MM.1S (cell line): ENCODE data around the gene DLX3.

Experiments
- EZH2 ChIP-seq: fragments of 300-600 bp; sonication (generic); optimal IDR thresholded peaks from 2 replicates; pipeline ENCODE3; 2017; ENCODE audit warnings: low read depth, mild to moderate bottlenecking, antibody characterized with exemption, low read length, mixed read lengths
- EZH2phosphoT487 ChIP-seq: fragments of 300-600 bp; sonication (generic); IDR thresholded peaks from 2 replicates; pipeline ENCODE4 v1.6.1; 2018; ENCODE audit warnings: antibody characterized with exemption, low read length
- TF ChIP-seq, protein P1 (sequence below): fragments of 300-600 bp; sonication (generic); IDR thresholded peaks from 2 replicates; pipeline ENCODE4 v1.5.1; 2016; ENCODE audit warnings: antibody characterized with exemption, low read length, mixed read lengths

GRCh38 chr17:49971848-49972485, 23.1 kb downstream of the DLX3 start:
- TF ChIP-seq, protein P1, sequence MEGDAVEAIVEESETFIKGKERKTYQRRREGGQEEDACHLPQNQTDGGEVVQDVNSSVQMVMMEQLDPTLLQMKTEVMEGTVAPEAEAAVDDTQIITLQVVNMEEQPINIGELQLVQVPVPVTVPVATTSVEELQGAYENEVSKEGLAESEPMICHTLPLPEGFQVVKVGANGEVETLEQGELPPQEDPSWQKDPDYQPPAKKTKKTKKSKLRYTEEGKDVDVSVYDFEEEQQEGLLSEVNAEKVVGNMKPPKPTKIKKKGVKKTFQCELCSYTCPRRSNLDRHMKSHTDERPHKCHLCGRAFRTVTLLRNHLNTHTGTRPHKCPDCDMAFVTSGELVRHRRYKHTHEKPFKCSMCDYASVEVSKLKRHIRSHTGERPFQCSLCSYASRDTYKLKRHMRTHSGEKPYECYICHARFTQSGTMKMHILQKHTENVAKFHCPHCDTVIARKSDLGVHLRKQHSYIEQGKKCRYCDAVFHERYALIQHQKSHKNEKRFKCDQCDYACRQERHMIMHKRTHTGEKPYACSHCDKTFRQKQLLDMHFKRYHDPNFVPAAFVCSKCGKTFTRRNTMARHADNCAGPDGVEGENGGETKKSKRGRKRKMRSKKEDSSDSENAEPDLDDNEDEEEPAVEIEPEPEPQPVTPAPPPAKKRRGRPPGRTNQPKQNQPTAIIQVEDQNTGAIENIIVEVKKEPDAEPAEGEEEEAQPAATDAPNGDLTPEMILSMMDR, result no peak
- TF ChIP-seq EZH2, result peak; percentile 55
- no peak for TF ChIP-seq EZH2phosphoT487
